ENCODE data around the gene RNF227.

- no peak for TF ChIP-seq POLR2AphosphoS5 (IDR thresholded peaks at IDR 0.05; ENCODE audit: low read length)
- no peak for TF ChIP-seq SMC3 (IDR thresholded peaks at IDR 0.05; ENCODE audit: borderline replicate concordance, low read length)
- no peak for TF ChIP-seq SRF (IDR thresholded peaks at IDR 0.05; ENCODE audit: low read depth in 2 of 2, low read length in 2 of 2)
- no peak for TF ChIP-seq RAD51 (IDR thresholded peaks at IDR 0.05)
- no peak for TF ChIP-seq EP300 (IDR thresholded peaks at IDR 0.05; ENCODE audit: borderline replicate concordance in 1 of 2, control insufficient read depth in 1 of 2, low read depth in 2 of 2, low read length in 2 of 2)
- TF ChIP-seq NR2F1 (conservative IDR thresholded peaks at IDR 0.05): no peak
- no peak for TF ChIP-seq ZNF274 (IDR thresholded peaks at IDR 0.05; ENCODE audit: insufficient read depth, insufficient read length)
- no peak for TF ChIP-seq DPF2 (IDR thresholded peaks at IDR 0.05)
- TF ChIP-seq CTCF (IDR thresholded peaks at IDR 0.05 in 2 of 3, conservative IDR thresholded peaks at IDR 0.05 in 1 of 3; ENCODE audit: control insufficient read depth in 2 of 3, extremely low read depth in 1 of 3, insufficient read depth in 1 of 3, low read depth in 3 of 3, low read length in 3 of 3): no peak
- no peak for TF ChIP-seq RB1 (IDR thresholded peaks at IDR 0.05; ENCODE audit: borderline replicate concordance)
- no peak for TF ChIP-seq POLR2A (IDR thresholded peaks at IDR 0.05; ENCODE audit: low read depth, low read length)
Measured at GRCh38 chr17:7882068-7882467, 34.0 kb downstream of the RNF227 start.

Measured in GM12878 (cell line).